Upper lobe of left lung (tissue), 6 donors: ENCODE data around the gene GPR34. TPM values are rescaled to one million over a fixed set of nuclear protein-coding genes. Genes with fewer than 3 reads are reported as not detected.

Source experiments
- ATAC-seq, 2 donors: fragments of 200-7000 bp; cut with Tn5 transposase; one replicate each; pipeline ENCODE4 v1.9.1; 2022; ENCODE audit warnings: mild to moderate bottlenecking in 2 of 2, moderate library complexity in 2 of 2; ENCODE audit not compliant: low FRiP score in 2 of 2
- DNase-seq, 2 donors: peaks; one replicate each; pipeline ENCODE4 v3.0.0-alpha.2; 2019 to 2020
- H3K27ac ChIP-seq, 4 donors: fragments of 200-600 bp; sonication (generic); one replicate each; pipeline ENCODE4 v1.5.1; 2016 to 2019
- H3K27me3 ChIP-seq, 4 donors: fragments of 200-600 bp; sonication (generic); one replicate each; pipeline ENCODE4 v1.5.1; 2017 to 2019
- H3K36me3 ChIP-seq, 4 donors: fragments of 200-600 bp; sonication (generic); one replicate each; pipeline ENCODE4 v1.5.1; 2016 to 2019
- H3K4me1 ChIP-seq, 4 donors: fragments of 200-600 bp; sonication (generic); one replicate each; pipeline ENCODE4 v1.5.1; 2018 to 2019
- H3K4me3 ChIP-seq, 4 donors: fragments of 200-600 bp; sonication (generic); one replicate each; pipeline ENCODE4 v1.5.1; 2017 to 2019; ENCODE audit warnings: mild to moderate bottlenecking in 2 of 4, moderate library complexity in 1 of 4
- H3K9me3 ChIP-seq, 4 donors: fragments of 200-600 bp; sonication (generic); one replicate each; pipeline ENCODE4 v1.5.1; 2018 to 2019
- CTCF ChIP-seq, 6 experiments: fragments of 450-650 bp in 4 of 6; fragments of 200-600 bp in 2 of 6; sonication (generic) in 2 of 6; IDR thresholded peaks; one replicate each; pipeline ENCODE4 v1.5.1; 2016 to 2019; ENCODE audit warnings: antibody characterized with exemption in 6 of 6
- EP300 ChIP-seq, 4 donors: sonication (generic); formaldehyde crosslinking; IDR thresholded peaks; one replicate each; pipeline ENCODE4 v1.5.1; 2017; ENCODE audit warnings: antibody characterized with exemption in 4 of 4, control low read depth in 2 of 4
- POLR2A ChIP-seq, 4 donors: fragments of 450-650 bp; IDR thresholded peaks; one replicate each; pipeline ENCODE4 v1.5.1; 2016 to 2017; ENCODE audit warnings: antibody characterized with exemption in 4 of 4, mild to moderate bottlenecking in 2 of 4
- POLR2AphosphoS5 ChIP-seq, 2 donors: sonication (generic); formaldehyde crosslinking; IDR thresholded peaks; one replicate each; pipeline ENCODE4 v1.5.1; 2017; ENCODE audit warnings: antibody characterized with exemption in 2 of 2
- WGBS, 2 donors: methylation state at CpG; one replicate each; pipeline ENCODE4 v1.1.5; 2017 to 2018; 5-methylcytosine and 5-hydroxymethylcytosine counted together
- total RNA-seq, 6 donors: library from RNA; depleted of rRNA in 4 of 6; stranded (reverse); fragments of >200 nt in 4 of 6; gene quantifications; one replicate each; pipeline versions ENCODE4 v1.1.0 to v1.2.1, GENCODE V29; 2016 to 2021
- donor health status: DM: no; HTN: no; CAD: no; lungs with moderate emphysema.
- donor health status: DM: no; HTN: yes; CAD: no; lungs with severe emphysema.

The GPR34 gene
- total RNA-seq, 6 donors from 2014 or later: 1.6 to 29.5 (median 14.5) TPM

GRCh38 chrX:41661366-41662095, 27.2 kb upstream of the GPR34 start:
- Histone ChIP-seq H3K4me1 (peaks cover 0 to under 1% (median 0%) of the 10 kb centered on the region in 4 donors), H3K9me3 (no peaks in the 10 kb centered on the region), H3K27me3 (no peaks in the 10 kb centered on the region), H3K27ac (no peak overlapping the region), H3K36me3 (peaks cover 0 to 5% (median 1%) of the 10 kb centered on the region in 4 donors), H3K4me3 (no peak overlapping the region)
- TF ChIP-seq POLR2A (IDR thresholded peaks at IDR 0.05): no peak
- TF ChIP-seq CTCF (IDR thresholded peaks at IDR 0.05): no peak
- TF ChIP-seq EP300 (IDR thresholded peaks at IDR 0.05): no peak
- no peak for TF ChIP-seq POLR2AphosphoS5 (IDR thresholded peaks at IDR 0.05)
- ATAC-seq (no peak), DNase-seq (no peak)
- 91 to 100% methylated on average over 1 to 2 of the region's 2 CpGs for WGBS, 2 donors

GRCh38 chrX:41664375-41664901, 24.3 kb upstream of the GPR34 start:
- no peaks in the 10 kb centered on the region for H3K9me3 ChIP-seq
- TF ChIP-seq POLR2AphosphoS5 (IDR thresholded peaks at IDR 0.05): no peak
- TF ChIP-seq POLR2A (IDR thresholded peaks at IDR 0.05): no peak
- TF ChIP-seq EP300 (IDR thresholded peaks at IDR 0.05): no peak
- TF ChIP-seq CTCF (IDR thresholded peaks at IDR 0.05): no peak
- ATAC-seq (no peak), DNase-seq (no peak)
- peaks cover 0 to 5% (median 0%) of the 10 kb centered on the region in 4 donors for H3K36me3 ChIP-seq
- no peak overlapping the region for H3K27ac ChIP-seq
- H3K4me3 ChIP-seq: no peak overlapping the region
- peaks cover 0 to 3% (median 0%) of the 10 kb centered on the region in 4 donors for H3K4me1 ChIP-seq
- H3K27me3 ChIP-seq: no peaks in the 10 kb centered on the region
- WGBS, 2 donors: 79 to 86% methylated on average over 2 of the region's 2 CpGs

- peaks cover 0 to 3% (median 0%) of the 10 kb centered on the region in 4 donors for H3K4me1 ChIP-seq
- ATAC-seq (no peak), DNase-seq (no peak)
- TF ChIP-seq POLR2A (IDR thresholded peaks at IDR 0.05) (no peak), POLR2AphosphoS5 (IDR thresholded peaks at IDR 0.05) (no peak), EP300 (IDR thresholded peaks at IDR 0.05) (no peak), CTCF (IDR thresholded peaks at IDR 0.05) (no peak)
- H3K4me3 ChIP-seq: no peak overlapping the region
- H3K36me3 ChIP-seq: peaks cover 0 to 5% (median 0%) of the 10 kb centered on the region in 4 donors
- no peaks in the 10 kb centered on the region for H3K27me3 ChIP-seq
- no peak overlapping the region for H3K27ac ChIP-seq
- H3K9me3 ChIP-seq: no peaks in the 10 kb centered on the region
Measured at GRCh38 chrX:41664908-41665307, 23.9 kb upstream of the GPR34 start.

GRCh38 chrX:41665686-41666085, 23.1 kb upstream of the GPR34 start:
- H3K4me1 ChIP-seq: peaks cover 0 to 3% (median 0%) of the 10 kb centered on the region in 4 donors
- H3K27ac ChIP-seq: no peak overlapping the region
- H3K9me3 ChIP-seq: no peaks in the 10 kb centered on the region
- no peak overlapping the region for H3K4me3 ChIP-seq
- no peak for TF ChIP-seq EP300 (IDR thresholded peaks at IDR 0.05)
- no peak for TF ChIP-seq POLR2A (IDR thresholded peaks at IDR 0.05)
- TF ChIP-seq POLR2AphosphoS5 (IDR thresholded peaks at IDR 0.05): no peak
- no peak for TF ChIP-seq CTCF (IDR thresholded peaks at IDR 0.05)
- no peaks in the 10 kb centered on the region for H3K27me3 ChIP-seq
- 65 to 69% methylated on average over 2 of the region's 2 CpGs for WGBS, 2 donors
- no peaks in the 10 kb centered on the region for H3K36me3 ChIP-seq
- DNase-seq (no peak), ATAC-seq (no peak)
